HepG2 (cell line): ENCODE data around the gene AP5B1. TPM values are rescaled to one million over a fixed set of nuclear protein-coding genes. Genes with fewer than 3 reads are reported as not detected.

Experiments used
- ARID5B ChIP-seq: IDR thresholded peaks from 2 replicates; pipeline ENCODE4 v1.4.0; 2020; ENCODE audit warnings: mild to moderate bottlenecking, missing genetic modification reagents
- ETV5 ChIP-seq: IDR thresholded peaks from 2 replicates; pipeline ENCODE4 v1.6.1; 2018; ENCODE audit warnings: missing biosample characterization, missing genetic modification reagents, inconsistent platforms, borderline replicate concordance
- GABPB1 ChIP-seq: IDR thresholded peaks from 2 replicates; pipeline ENCODE4 v1.6.1; 2016; ENCODE audit warnings: mild to moderate bottlenecking, missing genetic modification reagents, moderate library complexity, missing compliant biosample characterization
- HNF1B ChIP-seq: sonication (generic); formaldehyde crosslinking; IDR thresholded peaks from 2 replicates; pipeline ENCODE4 v1.5.1; 2020; ENCODE audit warnings: mild to moderate bottlenecking, moderate library complexity, missing genetic modification reagents
- HOXA3 ChIP-seq: sonication (generic); formaldehyde crosslinking; IDR thresholded peaks from 2 replicates; pipeline ENCODE4 v1.5.0; 2020; ENCODE audit warnings: missing genetic modification reagents
- IRX3 ChIP-seq: sonication (generic); formaldehyde crosslinking; IDR thresholded peaks from 2 replicates; pipeline ENCODE4 v1.8.1; 2023; ENCODE audit warnings: mild to moderate bottlenecking, low read depth, missing genetic modification reagents, borderline replicate concordance
- NONO ChIP-seq, 2 experiments: fragments of 450-650 bp in 1 of 2; sonication (generic) in 1 of 2; formaldehyde crosslinking in 1 of 2; IDR thresholded peaks in 1 of 2; conservative IDR thresholded peaks in 1 of 2; 2 replicates each; pipeline versions ENCODE4 v1.6.1 to v1.8.0; 2017 to 2022; ENCODE audit warnings: mild to moderate bottlenecking in 1 of 2, missing genetic modification reagents in 1 of 2, moderate library complexity in 1 of 2
- RBM22 ChIP-seq: fragments of 200-400 bp; formaldehyde crosslinking; optimal IDR thresholded peaks from 2 replicates; pipeline ENCODE3; 2017; ENCODE audit warnings: mild to moderate bottlenecking, low read length, moderate library complexity
- SMC3 ChIP-seq: IDR thresholded peaks from 2 replicates; pipeline ENCODE4 v1.6.1; 2011; ENCODE audit warnings: low read length, improper control_type of control experiment
- ZBTB46 ChIP-seq: sonication (generic); formaldehyde crosslinking; IDR thresholded peaks from 2 replicates; pipeline ENCODE4 v1.4.0; 2020; ENCODE audit warnings: mild to moderate bottlenecking, missing genetic modification reagents, borderline replicate concordance
- ZNF446 ChIP-seq: sonication (generic); formaldehyde crosslinking; IDR thresholded peaks from 2 replicates; pipeline ENCODE4 v1.5.0; 2020; ENCODE audit warnings: mild to moderate bottlenecking, missing genetic modification reagents
- ZSCAN30 ChIP-seq: sonication (generic); formaldehyde crosslinking; IDR thresholded peaks from 2 replicates; pipeline ENCODE4 v1.5.0; 2020; ENCODE audit warnings: mild to moderate bottlenecking, missing genetic modification reagents
- polyA plus RNA-seq, 8 experiments: library from polyadenylated mRNA; depleted of rRNA in 3 of 8; stranded (reverse) in 7 of 8; unstranded in 1 of 8; fragments of >200 nt; fragmentation: Illumina TruSeq in 4 of 8; extraction: Trizol in 4 of 8; gene quantifications; 2 replicates each; pipeline versions ENCODE4 v1.2.1 to v1.2.3, GENCODE V29; 2011 to 2016; ENCODE audit warnings: low read depth in 4 of 8, missing spikeins in 1 of 8, mixed read lengths in 1 of 8; ENCODE audit not compliant: insufficient read depth in 1 of 8
- total RNA-seq, 5 experiments: library from RNA; depleted of rRNA; stranded (reverse); fragments of >200 nt; fragmentation: Illumina TruSeq; extraction: Trizol; gene quantifications; 2 replicates each; pipeline ENCODE4 v1.2.3, GENCODE V29; 2016; ENCODE audit warnings: low read depth in 1 of 5
- TF ChIP-seq, protein P1 (sequence below): IDR thresholded peaks from 2 replicates; pipeline ENCODE4 v1.6.1; 2012; ENCODE audit warnings: inconsistent platforms

AP5B1 gene
- total and polyA plus RNA-seq, 2 of the 13 experiments (the other 11 are each of a cell fraction or from before 2014, with no cell fraction given), result 1.7 to 4.4 TPM

GRCh38 chr11:65794570-65795510, 14.1 kb upstream of the AP5B1 start (continued):
- TF ChIP-seq ETV5 (CRISPR knock-in tag), result 0 out of 2 replicates have a peak, but pooled peaks have one; percentile 26
- TF ChIP-seq ARID5B (CRISPR knock-in tag), result 0 out of 2 replicates have a peak, but pooled peaks have one; percentile 15
- no peak for TF ChIP-seq NONO (IDR thresholded peaks at IDR 0.05)
- TF ChIP-seq NONO (CRISPR knock-in tag; conservative IDR thresholded peaks at IDR 0.05), result no peak
- no peak for TF ChIP-seq RBM22
- peak; percentile 48; the same call in 1 of the 2 replicates for TF ChIP-seq HNF1B (CRISPR knock-in tag)
- TF ChIP-seq ZSCAN30 (CRISPR knock-in tag), result no peak
- TF ChIP-seq HOXA3 (CRISPR knock-in tag), result peak; percentile 52
- no peak for TF ChIP-seq IRX3 (CRISPR knock-in tag)
- TF ChIP-seq ZBTB46 (CRISPR knock-in tag), result no peak
- TF ChIP-seq, protein P1, sequence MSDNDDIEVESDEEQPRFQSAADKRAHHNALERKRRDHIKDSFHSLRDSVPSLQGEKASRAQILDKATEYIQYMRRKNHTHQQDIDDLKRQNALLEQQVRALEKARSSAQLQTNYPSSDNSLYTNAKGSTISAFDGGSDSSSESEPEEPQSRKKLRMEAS, result peak; percentile 29; the same call in 1 of the 2 replicates
- no peak for TF ChIP-seq SMC3
- TF ChIP-seq ZNF446 (CRISPR knock-in tag), result no peak
- TF ChIP-seq GABPB1, result 0 out of 2 replicates have a peak, but pooled peaks have one; percentile 30
- TF ChIP-seq, all 625 proteins: peak for 30
